GM23338 (cell line): ENCODE data around the gene PTGER2. TPM values are rescaled to one million over a fixed set of nuclear protein-coding genes. Genes with fewer than 3 reads are reported as not detected.

Experiments
- ATAC-seq: fragments of 200-7000 bp; cut with Tn5 transposase; 3 replicates; pipeline ENCODE4 v1.9.1; 2020
- DNase-seq: peaks from one replicate; pipeline ENCODE4 v3.0.0-alpha.2; 2015; ENCODE audit warnings: low spot score
- H2AFZ ChIP-seq: fragments of 200-600 bp; sonication (generic); 2 replicates; pipeline ENCODE4 v1.8.0; 2016; ENCODE audit warnings: antibody characterized with exemption, mild to moderate bottlenecking, moderate library complexity
- H3F3A ChIP-seq: fragments of 200-600 bp; sonication (generic); replicated peaks from 2 replicates; pipeline ENCODE4 v1.8.0; 2017; ENCODE audit warnings: antibody characterized with exemption, mixed run types, low read depth
- H3K27ac ChIP-seq: fragments of 200-600 bp; sonication (generic); 2 replicates; pipeline ENCODE4 v1.6.1; 2016; ENCODE audit warnings: low read depth
- H3K27me3 ChIP-seq: fragments of 200-600 bp; sonication (generic); 2 replicates; pipeline ENCODE4 v1.8.0; 2016; ENCODE audit warnings: mild to moderate bottlenecking, mixed run types, moderate library complexity; ENCODE audit not compliant: insufficient read depth
- H3K36me3 ChIP-seq: fragments of 200-600 bp; sonication (generic); 2 replicates; pipeline ENCODE4 v1.8.0; 2016; ENCODE audit warnings: mild to moderate bottlenecking; ENCODE audit not compliant: insufficient read depth
- H3K4me1 ChIP-seq: fragments of 200-600 bp; sonication (generic); 2 replicates; pipeline ENCODE4 v1.8.0; 2016; ENCODE audit warnings: mild to moderate bottlenecking, moderate library complexity; ENCODE audit not compliant: insufficient read depth
- H3K4me2 ChIP-seq: fragments of 200-600 bp; sonication (generic); 2 replicates; pipeline ENCODE4 v1.7.1; 2017; ENCODE audit warnings: mixed run types
- H3K4me3 ChIP-seq: fragments of 200-600 bp; sonication (generic); 2 replicates; pipeline ENCODE4 v1.6.1; 2016; ENCODE audit warnings: mixed run types
- H3K79me2 ChIP-seq: fragments of 200-600 bp; sonication (generic); replicated peaks from 2 replicates; pipeline ENCODE4 v1.8.0; 2017; ENCODE audit warnings: mild to moderate bottlenecking; ENCODE audit not compliant: insufficient read depth
- H3K9me2 ChIP-seq: fragments of 200-600 bp; sonication (generic); 2 replicates; pipeline ENCODE4 v1.8.0; 2017; ENCODE audit not compliant: insufficient read depth
- H4K20me1 ChIP-seq: fragments of 200-600 bp; sonication (generic); replicated peaks from 2 replicates; pipeline ENCODE4 v1.8.0; 2017; ENCODE audit warnings: mild to moderate bottlenecking; ENCODE audit not compliant: insufficient read depth
- H3K27ac Mint-ChIP-seq: 2 replicates; pipeline ENCODE4 v1.8.0; 2020; ENCODE audit warnings: inconsistent platforms, mild to moderate bottlenecking, moderate library complexity, mixed read lengths
- H3K27me3 Mint-ChIP-seq: 3 replicates; pipeline ENCODE4 v1.8.0; 2022; ENCODE audit warnings: low read depth, mild to moderate bottlenecking, moderate library complexity, mixed read lengths, inconsistent platforms; ENCODE audit not compliant: insufficient read depth, poor library complexity
- H3K36me3 Mint-ChIP-seq: 3 replicates; pipeline ENCODE4 v1.8.0; 2021; ENCODE audit warnings: low read depth, mild to moderate bottlenecking, inconsistent platforms, moderate library complexity, mixed read lengths
- H3K4me1 Mint-ChIP-seq: 3 replicates; pipeline ENCODE4 v1.8.0; 2020; ENCODE audit warnings: mild to moderate bottlenecking, inconsistent platforms, mixed read lengths
- H3K4me3 Mint-ChIP-seq: 3 replicates; pipeline ENCODE4 v1.8.0; 2021; ENCODE audit warnings: moderate library complexity, mild to moderate bottlenecking, inconsistent platforms, mixed read lengths
- H3K9me3 Mint-ChIP-seq: 3 replicates; pipeline ENCODE4 v1.8.0; 2020; ENCODE audit warnings: moderate library complexity, mild to moderate bottlenecking, inconsistent platforms, mixed read lengths
- CREB1 ChIP-seq: fragments of 250-450 bp; sonication (Bioruptor Pico); IDR thresholded peaks from 2 replicates; pipeline ENCODE4 v1.5.0; 2020; ENCODE audit warnings: low read depth, mild to moderate bottlenecking, moderate library complexity
- CTCF ChIP-seq, 2 experiments: fragments of 200-600 bp in 1 of 2; sonication (generic) in 1 of 2; conservative IDR thresholded peaks; 2 replicates each; pipeline versions ENCODE4 v1.5.1 to v1.6.1; 2016 to 2017; ENCODE audit warnings: antibody characterized with exemption in 2 of 2, low read depth in 2 of 2, mild to moderate bottlenecking in 2 of 2, moderate library complexity in 1 of 2
- ETS1 ChIP-seq: IDR thresholded peaks from 2 replicates; pipeline ENCODE4 v1.6.1; 2016; ENCODE audit warnings: antibody characterized with exemption
- EZH2 ChIP-seq: fragments of 200-600 bp; sonication (generic); IDR thresholded peaks from one replicate; pipeline ENCODE4 v1.8.0; 2017; ENCODE audit warnings: antibody characterized with exemption, mild to moderate bottlenecking, low read depth; ENCODE audit not compliant: unreplicated experiment
- EZH2phosphoT487 ChIP-seq: fragments of 200-600 bp; sonication (generic); IDR thresholded peaks from one replicate; pipeline ENCODE4 v1.8.1; 2018; ENCODE audit warnings: antibody characterized with exemption; ENCODE audit not compliant: unreplicated experiment
- JUNB ChIP-seq: IDR thresholded peaks from one replicate; pipeline ENCODE4 v1.6.1; 2016; ENCODE audit warnings: antibody characterized with exemption; ENCODE audit not compliant: unreplicated experiment
- NANOG ChIP-seq: IDR thresholded peaks from 2 replicates; pipeline ENCODE4 v1.6.1; 2016; ENCODE audit warnings: antibody characterized with exemption, borderline replicate concordance
- POLR2AphosphoS5 ChIP-seq: IDR thresholded peaks from 2 replicates; pipeline ENCODE4 v1.6.1; 2016; ENCODE audit warnings: antibody characterized with exemption, low read depth
- REST ChIP-seq: IDR thresholded peaks from one replicate; pipeline ENCODE4 v1.6.1; 2018; ENCODE audit warnings: antibody characterized with exemption; ENCODE audit not compliant: unreplicated experiment
- STAT1 ChIP-seq: IDR thresholded peaks from one replicate; pipeline ENCODE4 v1.6.1; 2016; ENCODE audit warnings: antibody characterized with exemption; ENCODE audit not compliant: unreplicated experiment
- ZNF114 ChIP-seq: fragments of 250-450 bp; sonication (Bioruptor Pico); IDR thresholded peaks from 2 replicates; pipeline ENCODE4 v1.5.0; 2020; ENCODE audit warnings: mild to moderate bottlenecking, moderate library complexity
- ZNF331 ChIP-seq: fragments of 250-450 bp; sonication (Bioruptor Pico); IDR thresholded peaks from 2 replicates; pipeline ENCODE4 v1.5.0; 2020; ENCODE audit warnings: low read depth, mild to moderate bottlenecking, moderate library complexity
- ZNF462 ChIP-seq: fragments of 250-450 bp; sonication (Bioruptor Pico); IDR thresholded peaks from 2 replicates; pipeline ENCODE4 v1.5.0; 2020; ENCODE audit warnings: mild to moderate bottlenecking, moderate library complexity
- polyA plus RNA-seq: library from polyadenylated mRNA; unstranded; fragments of >200 nt; fragmentation: Nextera tagmentation; extraction: Ambion mirVana; gene quantifications from 2 replicates; pipeline ENCODE4 v1.2.1, GENCODE V29; 2016
- total RNA-seq: library from RNA; depleted of rRNA; stranded (reverse); fragments of >200 nt; shearing (Covaris generic); gene quantifications from 2 replicates; pipeline ENCODE4 v1.2.3, GENCODE V29; 2014

Gene PTGER2
- total and polyA plus RNA-seq, 2 experiments from 2014 or later = 1.3 TPM

- Histone ChIP-seq H3K9me2 (peaks cover 13% of the 10 kb centered on the region), H3K4me1 (peaks cover 6% of the 10 kb centered on the region; the same call in 1 of the 2 replicates), H3K79me2 (no peaks in the 10 kb centered on the region), H3K4me2 (no peak overlapping the region), H3F3A (no peaks in the 10 kb centered on the region), H3K27me3 (no peaks in the 10 kb centered on the region), H2AFZ (no peak overlapping the region), H3K4me3 (no peak overlapping the region), H3K27ac (no peak overlapping the region), H3K36me3 (no peaks in the 10 kb centered on the region), H4K20me1 (no peaks in the 10 kb centered on the region; the same call in 1 of the 2 replicates)
- H3K36me3 Mint-ChIP-seq = no peaks in the 10 kb centered on the region
- H3K27ac Mint-ChIP-seq = no peak overlapping the region
- no peak for TF ChIP-seq ZNF114 (CRISPR knock-in tag)
- no peak for TF ChIP-seq CTCF (conservative IDR thresholded peaks at IDR 0.05; ENCODE audit: low read depth in 2 of 2)
- no peak for TF ChIP-seq REST
- no peak for TF ChIP-seq EZH2
- no peak for TF ChIP-seq ZNF331 (CRISPR knock-in tag)
- no peak for TF ChIP-seq STAT1
- no peak for TF ChIP-seq EZH2phosphoT487
- TF ChIP-seq ETS1 = no peak
- no peak for TF ChIP-seq CREB1
- TF ChIP-seq ZNF462 = no peak
- no peak for TF ChIP-seq NANOG
- no peak for TF ChIP-seq JUNB
- no peak for TF ChIP-seq POLR2AphosphoS5
- no peaks in the 10 kb centered on the region for H3K4me1 Mint-ChIP-seq
- ATAC-seq = no peak
- no peak overlapping the region for H3K4me3 Mint-ChIP-seq
- no peaks in the 10 kb centered on the region for H3K9me3 Mint-ChIP-seq
- peaks cover 2% of the 10 kb centered on the region for H3K27me3 Mint-ChIP-seq
- DNase-seq = no peak
Observed at GRCh38 chr14:52365071-52365470, 51.0 kb downstream of the PTGER2 start.
